Measurements from ENCODE around the gene SLC3A2.
"Not testable (repeated sequence)": the region's sequence is repeated elsewhere in the genome, so short reads cannot be mapped to it uniquely, and the experiment has no call there.

Gene SLC3A2

GRCh38 chr11:62852523-62853188 is 28.0 kb upstream of the SLC3A2 start:
- DNase-seq: no peak

DNA sequence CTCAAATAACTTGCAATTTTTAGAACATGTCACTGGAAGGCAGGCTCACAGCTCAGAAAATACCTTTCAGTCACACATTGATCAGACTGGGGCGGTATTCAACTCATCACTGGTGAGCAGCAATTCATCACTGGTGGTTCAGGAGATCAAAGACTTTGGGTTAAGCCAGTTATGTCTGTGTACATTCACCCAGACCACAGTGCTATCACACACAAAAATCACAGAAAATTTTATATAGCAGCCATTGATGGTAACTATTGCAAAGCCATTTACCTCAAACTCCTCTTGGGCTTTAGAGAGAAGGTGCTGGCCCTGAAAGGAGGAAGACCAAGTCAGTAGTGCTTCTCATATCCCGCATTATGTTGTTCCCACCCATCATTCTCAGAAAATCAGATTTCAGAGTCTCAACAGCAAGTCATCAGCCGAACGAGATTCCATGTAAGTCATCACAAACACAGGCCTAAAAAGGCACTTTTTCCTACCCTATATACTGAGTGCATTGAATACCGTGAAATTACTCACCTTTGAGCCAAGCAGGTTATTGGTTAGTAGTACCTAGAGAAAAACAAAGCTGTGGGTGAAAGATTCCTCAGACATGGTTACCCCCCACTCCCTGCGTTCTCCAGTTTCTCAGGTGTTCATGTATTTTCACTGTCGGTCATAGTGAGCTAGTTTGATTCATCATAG is 27.3 kb upstream of the SLC3A2 start:
- no peak for DNase-seq

DNA sequence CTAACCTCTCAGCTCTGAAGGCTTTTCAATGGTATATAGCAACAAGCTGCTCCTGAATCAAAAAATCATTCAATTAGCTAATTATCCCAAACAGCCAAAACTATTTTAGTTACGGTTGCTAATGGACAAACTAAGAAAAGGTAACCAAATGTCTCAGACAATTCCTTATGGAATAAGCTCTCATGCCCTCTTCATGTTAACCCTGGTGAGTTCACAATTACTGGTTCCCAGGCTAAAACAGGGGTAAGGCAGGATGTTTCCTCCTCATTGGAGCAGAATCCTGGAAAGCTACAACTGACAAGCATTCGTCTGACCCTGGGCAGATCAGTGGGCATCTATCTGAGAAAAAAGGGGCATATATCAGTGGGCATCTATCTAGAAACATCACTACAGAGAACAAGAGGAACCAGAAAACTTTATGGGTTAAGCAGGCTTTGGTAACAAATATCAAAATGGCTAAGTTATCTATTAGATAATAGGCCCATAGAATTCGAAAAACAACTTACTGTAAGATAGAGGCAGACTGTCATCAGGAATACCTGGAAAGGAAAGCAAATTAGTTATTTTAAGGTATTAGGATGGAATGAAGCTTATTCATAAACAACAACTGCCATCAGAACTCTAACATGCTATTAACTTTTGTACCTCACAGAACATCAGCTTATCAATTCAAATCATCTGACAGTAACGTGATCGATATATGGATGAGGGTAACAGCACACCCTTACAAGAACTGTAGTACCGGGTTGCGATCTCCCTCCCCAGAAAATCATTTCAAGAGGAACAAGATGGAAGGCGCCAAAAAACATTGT is 26.5 kb upstream of the SLC3A2 start:
- DNase-seq: peak in 2 of 3 donors; percentile 26 to 29

GRCh38 chr11:62854825-62855570 is 25.7 kb upstream of the SLC3A2 start:
- no peak for DNase-seq

DNA sequence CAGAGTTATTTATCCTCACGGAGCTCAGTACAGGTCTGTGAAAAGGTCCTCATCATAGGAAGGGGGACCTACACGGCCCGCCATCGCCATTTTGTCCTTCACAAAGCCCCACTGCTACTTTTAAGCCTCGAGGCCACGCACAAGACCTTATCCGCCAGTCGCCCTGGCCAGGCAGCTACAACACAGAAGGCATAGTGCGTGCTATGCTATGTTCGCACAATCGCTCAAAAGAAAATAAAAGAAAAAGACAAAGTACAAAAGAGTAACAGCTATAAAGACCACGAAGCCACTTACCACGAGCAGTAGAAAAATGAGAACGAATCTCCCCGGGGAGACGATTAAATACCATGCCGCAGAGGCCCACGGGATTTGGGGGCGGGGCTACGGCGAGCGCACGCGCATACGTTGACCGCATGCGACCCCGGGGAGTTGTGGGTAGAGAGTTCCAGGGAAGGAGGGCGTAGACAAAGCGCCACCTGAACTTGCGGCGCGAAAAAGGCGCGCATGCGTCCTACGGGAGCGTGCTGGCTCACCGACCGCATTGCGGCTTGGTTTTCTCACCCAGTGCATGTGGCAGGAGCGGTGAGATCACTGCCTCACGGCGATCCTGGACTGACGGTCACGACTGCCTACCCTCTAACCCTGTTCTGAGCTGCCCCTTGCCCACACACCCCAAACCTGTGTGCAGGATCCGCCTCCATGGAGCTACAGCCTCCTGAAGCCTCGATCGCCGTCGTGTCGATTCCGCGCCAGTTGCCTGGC is 24.9 kb upstream of the SLC3A2 start:
- DNase-seq: peak; percentile 98

DNA sequence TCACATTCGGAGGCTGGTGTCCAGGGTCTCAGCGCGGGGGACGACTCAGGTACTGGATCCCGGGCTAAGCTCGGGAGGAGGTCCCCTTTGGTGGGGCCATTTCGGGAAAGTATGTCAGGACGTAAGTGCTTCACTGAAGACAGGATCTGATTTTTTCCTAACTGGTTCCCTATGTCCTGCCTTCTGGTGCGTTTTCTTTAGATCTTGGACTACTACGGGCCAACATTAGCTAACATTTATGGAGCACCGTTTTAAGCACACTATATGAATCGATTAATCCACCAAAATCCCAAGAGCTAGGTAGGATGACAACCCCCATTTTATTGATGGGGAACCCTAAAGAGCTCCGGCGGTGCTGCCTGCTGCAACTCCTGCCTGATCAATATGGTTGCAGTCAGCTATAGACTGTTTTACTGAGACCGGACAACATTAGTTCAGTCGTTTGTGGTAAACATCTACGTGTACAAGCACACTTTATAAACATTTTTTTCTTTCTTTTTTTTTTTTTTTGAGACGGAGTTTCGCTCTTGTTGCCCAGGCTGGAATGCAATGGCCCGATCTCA is 24.3 kb upstream of the SLC3A2 start:
- DNase-seq: no peak

DNA sequence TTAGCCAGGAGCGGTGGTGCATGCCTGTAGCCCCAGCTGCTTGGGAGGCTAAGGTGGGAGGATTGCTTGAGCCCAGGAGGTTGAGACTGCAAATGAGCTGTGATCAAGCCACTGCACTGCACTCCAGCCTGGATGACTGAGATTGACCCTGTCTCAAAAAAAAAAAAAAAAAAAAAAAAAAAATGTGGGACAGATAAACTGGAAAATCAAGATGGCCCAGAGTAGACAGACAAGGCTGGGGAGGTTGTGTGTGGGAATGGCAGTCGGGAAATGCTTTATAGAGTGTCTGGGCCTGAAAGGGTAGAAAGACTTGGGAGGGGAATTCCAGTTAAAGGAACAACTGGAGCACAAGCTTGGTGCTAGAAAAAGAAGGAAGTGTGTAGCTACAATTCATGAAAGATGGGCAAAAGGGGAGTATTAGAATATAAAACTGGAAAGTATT is 23.1 kb upstream of the SLC3A2 start:
- peak; percentile 60 to 73 (median 64) for DNase-seq

GRCh38 chr11:62858201-62858600 is 22.5 kb upstream of the SLC3A2 start:
- DNase-seq: no peak

DNA sequence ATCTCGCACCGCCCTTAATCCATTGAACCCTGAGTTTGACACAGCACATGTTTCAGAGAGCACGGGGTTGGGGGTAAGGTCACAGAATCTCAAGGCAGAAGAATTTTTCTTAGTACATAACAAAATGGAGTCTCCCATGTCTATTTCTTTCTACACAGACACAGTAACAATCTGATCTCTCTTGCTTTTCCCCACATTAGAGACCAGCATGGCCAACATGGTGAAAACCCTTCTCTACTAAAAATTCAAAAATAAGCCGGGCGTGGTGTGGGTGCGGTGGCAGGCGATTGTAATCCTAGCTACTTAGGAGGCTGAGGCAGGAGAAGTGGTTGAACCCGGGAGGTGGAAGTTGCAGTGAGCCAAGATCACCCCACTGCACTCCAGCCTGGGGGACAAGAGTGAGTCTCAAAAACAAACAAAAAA is 21.4 kb upstream of the SLC3A2 start:
- DNase-seq: not testable (repeated sequence)

GRCh38 chr11:62860835-62861563 is 19.7 kb upstream of the SLC3A2 start:
- no peak for DNase-seq

DNA sequence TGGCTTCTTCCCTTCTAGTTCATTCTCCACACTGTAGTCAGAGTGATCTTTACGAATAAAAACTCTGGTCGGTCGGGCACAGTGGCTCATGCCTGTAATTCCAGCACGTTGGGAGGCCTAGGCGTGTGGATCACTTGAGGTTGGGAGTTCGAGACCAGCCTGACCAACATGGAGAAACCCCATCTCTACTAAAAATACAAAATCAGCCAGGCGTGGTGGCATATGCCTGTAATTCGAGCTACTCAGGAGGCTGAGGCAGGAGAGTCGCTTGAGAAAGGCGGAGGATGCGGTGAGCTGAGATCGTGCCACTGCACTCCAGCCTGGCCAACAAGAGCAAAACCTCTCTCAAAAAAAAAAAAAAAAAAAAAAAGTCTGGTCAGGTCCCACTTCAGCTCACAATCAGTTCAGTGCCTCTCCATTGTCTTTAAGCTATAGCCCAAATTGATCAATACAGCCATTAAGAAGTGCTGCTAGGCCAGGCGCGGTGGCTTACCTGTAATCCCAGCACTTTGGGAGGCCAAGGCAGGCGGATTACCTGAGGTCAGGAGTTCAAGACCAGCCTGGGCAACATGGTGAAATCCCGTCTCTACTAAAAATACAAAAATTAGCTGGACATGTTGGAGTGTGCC is 19.0 kb upstream of the SLC3A2 start:
- DNase-seq: not testable (repeated sequence)

- DNase-seq: no peak
Measured at GRCh38 chr11:62863687-62864335, 16.9 kb upstream of the SLC3A2 start.

GRCh38 chr11:62865635-62866034 is 15.1 kb upstream of the SLC3A2 start:
- DNase-seq: no peak

DNA sequence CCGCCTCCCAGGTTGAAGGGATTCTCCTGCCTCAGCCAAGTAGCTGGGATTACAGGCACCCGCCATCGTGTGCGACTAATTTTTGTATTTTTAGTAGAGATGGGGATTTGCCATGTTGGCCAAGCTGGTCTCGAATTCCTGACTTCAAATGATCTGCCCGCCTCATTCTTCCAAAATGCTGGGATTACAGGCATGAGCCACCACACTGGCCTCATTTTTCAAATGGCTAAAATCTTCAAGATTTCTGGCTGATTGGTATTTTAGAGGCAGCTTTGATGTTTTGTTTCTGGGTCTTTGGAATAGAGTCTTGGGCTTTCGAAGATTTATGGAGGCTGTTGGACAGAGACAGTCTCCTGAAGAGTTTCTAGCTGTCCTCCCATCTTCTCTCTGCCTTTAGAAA is 5.8 kb upstream of the SLC3A2 start:
- DNase-seq: no peak

DNA sequence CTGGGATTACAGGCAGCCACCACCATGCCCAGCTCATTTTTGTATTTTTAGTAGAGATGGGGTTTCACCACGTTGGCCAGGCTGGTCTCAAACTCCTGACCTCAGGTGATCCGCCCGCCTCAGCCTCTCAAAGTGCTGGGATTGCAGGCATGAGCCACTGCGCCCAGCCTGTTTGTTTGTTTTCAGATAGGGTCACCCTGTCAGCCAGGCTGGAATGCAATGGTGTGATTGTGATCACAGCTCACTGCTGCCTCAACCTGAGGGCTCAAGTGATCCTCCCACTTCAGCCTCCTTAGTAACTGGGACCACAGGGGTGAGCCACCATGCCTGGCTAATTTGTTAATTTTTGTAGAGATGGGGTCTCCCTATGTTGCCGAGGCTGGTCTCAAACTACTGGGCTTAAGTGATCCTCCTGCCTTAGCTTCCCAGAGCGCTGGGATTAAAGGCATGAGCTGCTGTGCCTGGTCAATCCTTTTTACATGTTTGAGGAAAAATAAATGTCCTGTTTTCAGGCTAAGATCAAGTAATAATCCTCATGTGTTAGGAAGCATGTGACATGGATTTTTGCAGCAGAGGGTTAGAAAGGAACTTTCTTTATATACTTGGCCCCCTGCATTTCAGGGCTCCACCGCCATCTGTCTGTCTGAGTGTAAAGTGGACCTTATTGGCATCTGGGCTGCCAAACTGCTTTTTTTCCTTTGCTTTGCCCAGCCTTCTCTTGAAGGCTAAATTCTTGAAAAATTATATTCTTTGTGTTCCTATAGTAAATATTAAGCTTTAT is 4.8 kb upstream of the SLC3A2 start:
- DNase-seq: no peak

DNA sequence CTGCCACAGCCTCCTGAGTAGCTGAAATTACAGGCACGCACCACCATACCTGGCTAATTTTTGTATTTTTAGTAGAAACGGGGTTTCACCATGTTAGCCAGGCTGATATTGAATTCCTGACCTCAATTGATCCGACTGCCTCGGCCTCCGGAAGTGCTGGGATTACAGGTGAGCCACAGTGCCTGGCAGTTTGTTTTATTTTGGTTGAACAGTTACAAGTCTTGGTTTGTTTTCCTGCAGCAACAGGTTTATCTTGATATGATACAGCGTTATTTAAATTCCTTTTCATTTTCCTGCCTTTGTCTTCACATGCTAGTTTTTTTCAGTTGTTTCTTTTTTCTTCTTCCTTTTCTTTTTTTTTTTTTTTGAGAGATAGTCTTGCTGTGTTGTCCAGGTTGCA is 4.0 kb upstream of the SLC3A2 start:
- DNase-seq: no peak

DNA sequence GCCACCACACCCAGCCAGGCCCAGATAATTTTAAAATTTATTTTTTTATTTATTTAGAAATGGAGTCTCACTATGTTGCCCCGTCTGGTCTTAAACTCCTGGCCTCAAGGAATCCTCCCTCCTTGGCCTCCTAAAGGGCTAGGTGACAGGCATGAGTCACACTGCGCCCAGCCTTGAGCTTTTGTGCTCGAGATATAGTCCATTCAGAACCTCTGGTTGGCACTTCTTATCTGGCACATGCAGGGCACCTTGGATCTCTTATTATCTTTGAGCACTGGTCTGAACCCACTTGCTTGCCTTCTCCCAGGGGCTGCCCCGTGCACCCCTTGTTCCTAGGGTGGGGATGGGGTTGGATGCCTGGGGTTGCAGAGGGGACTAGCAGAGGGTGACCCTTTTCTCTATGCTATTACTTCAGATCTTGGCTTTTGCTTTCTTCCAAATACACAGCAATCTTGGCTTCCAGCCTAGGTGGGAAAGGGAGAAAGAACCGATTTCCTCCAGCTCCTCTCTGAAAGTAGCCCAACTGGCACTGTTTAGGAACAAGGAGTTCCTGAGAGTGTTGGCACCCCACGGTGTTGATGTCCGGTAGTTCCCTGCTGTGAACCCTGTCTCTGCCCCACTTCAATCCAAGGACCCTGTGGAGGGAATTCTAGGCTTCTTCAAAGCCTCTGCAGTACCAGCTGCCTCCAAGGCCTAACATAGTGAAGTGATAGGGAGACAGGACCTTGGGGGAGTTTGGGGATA is 1.3 kb upstream of the SLC3A2 start:
- DNase-seq: no peak

- DNase-seq: peak; percentile 79 to 86 (median 81)
Measured at GRCh38 chr11:62880231-62880802, 379 bp upstream of the SLC3A2 start.
